AG08396 (cell line): Measurements from ENCODE around the gene SH3PXD2B.
"Not testable (repeated sequence)": the region's sequence is repeated elsewhere in the genome, so short reads cannot be mapped to it uniquely, and the experiment has no call there.

ENCODE experiments used
- DNase-seq: peaks from one replicate; pipeline ENCODE4 v3.0.0; 2012; ENCODE audit warnings: low spot score, mixed read lengths

SH3PXD2B gene

DNA sequence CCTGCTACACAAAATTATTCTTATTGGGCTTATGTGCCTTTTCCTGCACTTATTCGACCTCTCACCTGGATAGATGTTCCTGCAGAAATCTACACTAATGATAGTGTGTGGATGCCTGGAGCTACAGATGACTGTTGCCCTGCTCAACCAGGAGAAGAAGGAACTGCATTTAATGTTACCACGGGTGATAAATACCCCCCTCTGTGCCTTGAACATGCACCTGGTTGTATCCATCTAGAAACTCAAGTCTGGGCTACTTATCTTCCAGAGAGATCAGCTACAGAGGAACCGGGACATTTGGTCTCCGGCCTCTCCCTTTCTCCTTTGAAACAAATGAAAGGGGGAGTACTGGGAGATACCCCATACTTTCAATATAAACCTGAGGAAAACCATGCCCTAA lies 54.5 kb downstream of the SH3PXD2B start:
- DNase-seq: no peak

DNA sequence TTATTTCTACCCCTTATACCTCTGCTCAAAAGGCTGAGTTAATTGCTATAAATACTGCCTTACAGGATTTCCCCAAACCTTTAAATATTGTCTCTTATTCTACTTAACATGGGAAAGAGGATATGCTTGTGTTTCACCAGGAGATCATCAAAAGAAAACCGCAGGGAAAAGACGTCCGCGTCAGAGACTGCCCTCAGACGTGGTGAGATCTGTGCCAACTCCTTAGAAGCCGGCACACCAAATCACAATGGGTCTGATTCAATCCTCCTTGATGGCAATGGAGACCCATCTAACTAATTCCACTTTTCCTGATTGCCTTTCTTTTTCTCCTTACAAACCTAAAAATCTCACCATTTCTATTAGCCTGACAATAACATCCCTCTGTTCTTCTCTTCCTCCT lies 55.0 kb downstream of the SH3PXD2B start:
- DNase-seq: no peak

DNA sequence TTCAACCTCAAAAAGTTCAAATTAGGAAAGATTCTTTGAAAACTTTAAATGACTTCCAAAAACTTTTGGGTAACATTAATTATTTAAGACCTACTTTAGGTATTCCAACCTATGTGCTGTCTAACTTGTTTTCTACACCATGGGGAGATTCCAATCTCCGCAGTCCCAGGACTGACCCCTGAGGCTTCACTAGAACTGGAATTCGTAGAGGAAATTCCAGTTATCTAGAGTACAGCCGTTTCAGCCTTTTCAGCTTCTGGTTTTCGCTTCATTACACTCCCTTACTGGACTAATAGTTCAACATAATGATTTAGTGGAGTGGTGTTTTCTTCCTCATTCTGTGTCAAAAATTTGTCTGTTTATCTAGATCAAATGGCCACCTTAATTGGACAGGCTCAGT lies 55.7 kb downstream of the SH3PXD2B start:
- not testable (repeated sequence) for DNase-seq

DNA sequence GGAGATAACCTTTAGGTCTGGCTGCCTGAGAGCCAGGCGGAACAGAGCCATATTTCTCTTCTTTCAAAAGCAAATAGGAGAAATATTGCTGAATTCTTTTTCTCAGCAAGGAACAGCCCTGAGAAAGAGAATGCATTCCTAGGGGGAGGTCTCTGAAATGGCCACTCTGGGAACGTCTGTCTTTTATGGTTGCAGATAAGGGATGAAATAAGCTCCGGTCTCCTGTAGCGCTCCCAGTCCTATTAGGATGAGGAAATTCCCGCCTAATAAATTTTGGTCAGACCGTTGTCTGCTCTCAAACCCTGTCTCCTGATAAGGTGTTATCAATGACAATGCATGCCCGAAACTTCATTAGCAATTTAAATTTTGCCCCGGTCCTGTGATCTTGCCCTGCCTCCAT lies 57.3 kb downstream of the SH3PXD2B start:
- DNase-seq: not testable (repeated sequence)

DNA sequence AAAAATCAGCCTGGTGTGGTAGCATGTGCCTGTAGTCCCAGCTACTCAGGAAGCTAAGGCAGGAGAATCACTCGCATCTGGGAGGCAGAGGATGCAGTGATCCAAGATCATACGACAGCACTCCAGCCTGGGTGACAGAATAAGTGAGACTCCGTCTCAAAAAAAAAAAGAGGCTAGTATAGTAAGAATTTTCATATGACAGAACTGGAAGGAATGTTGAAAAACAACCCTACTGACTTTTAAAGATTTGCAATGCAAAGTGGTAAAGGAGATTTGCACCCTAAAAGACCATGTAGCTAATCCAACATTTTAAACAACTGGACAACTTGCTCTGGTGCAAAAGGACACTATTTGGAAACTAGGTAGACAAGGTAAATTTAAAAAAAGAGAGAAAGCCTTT lies 58.1 kb downstream of the SH3PXD2B start:
- DNase-seq: no peak

DNA sequence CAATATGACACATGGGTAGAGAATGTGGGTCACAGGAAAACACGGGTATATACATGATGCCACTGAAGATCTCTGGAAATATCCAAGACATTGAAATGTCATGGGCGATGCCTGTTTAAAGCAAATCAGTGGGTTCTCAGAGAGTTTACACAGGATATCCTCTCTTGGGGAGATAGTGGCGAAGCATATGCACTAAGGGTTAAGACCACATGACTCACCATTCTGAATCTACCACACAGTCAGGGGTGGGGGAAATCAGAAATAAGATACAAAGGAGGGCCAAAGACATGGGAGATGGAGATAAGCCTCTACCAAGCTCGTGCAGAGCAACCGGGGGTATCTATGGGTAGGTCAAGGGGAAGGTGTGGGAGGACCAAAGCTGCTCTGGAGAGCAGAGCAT lies 58.8 kb downstream of the SH3PXD2B start:
- no peak for DNase-seq

DNA sequence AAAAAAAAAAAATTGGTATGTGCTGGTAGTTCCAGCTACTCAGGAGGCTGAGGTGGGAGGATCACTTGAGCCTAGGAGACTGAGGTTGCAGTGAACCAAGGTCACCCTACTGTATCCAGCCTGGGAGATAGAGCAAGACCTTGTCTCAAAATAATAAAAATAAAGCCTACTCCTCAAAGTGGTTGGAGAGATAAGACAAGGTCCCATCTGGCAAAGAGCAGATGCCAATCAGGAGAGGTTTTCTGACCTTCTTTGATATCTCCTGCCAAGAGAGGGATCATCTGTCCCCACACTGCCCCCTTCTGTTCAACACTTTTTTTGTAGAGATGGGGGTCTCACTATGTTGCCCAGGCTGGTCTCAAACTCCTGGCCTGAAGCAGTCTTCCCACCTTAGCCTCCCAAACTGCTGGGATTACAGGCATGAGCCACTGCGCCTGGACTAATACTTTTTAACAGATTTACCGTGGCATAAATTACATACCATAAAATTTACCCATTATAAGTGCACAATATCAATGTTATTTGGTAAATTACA lies 64.7 kb downstream of the SH3PXD2B start:
- DNase-seq: no peak

DNA sequence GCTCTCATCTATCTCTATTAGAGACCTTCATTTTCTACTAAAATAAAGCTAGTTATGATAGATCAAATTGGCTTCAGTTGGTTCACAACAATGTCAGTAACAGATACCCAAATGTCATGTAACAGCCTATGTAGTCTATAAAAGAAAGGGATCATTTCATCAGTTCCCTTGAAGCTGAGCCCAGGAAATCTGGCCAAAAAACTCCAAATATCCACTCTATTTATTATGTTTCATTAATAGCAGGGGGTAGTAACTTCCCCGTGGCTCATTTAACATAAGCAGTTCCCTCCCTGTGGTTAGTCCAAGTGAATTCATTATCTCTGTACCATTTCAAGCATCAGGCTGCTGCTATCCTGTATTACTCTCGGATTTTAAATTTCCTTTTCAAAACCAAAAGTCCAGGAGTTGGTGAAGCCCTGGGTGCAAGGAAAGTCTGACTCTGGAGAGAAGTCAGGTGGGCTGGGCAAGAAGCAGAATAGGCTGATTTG lies 66.0 kb downstream of the SH3PXD2B start:
- DNase-seq: no peak

DNA sequence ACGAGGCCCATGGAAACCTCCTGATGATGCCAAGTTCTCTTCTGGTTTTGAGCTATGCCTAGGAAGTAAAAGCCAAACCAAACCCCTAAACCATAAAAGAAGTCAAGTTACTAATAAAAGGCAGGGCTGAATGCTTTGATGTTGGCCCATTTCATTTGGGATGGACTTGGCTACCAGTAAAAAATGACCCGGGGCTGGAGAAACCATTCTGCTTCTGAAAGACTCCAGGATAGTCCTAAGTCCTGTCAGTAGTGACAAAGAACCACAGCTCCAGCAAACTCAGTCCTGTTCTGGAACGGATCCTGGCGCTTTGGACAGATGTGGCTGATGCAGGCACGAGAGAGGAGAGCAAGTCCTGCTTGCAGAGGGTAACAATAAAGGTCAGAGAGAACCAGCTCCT lies 68.6 kb downstream of the SH3PXD2B start:
- no peak for DNase-seq

DNA sequence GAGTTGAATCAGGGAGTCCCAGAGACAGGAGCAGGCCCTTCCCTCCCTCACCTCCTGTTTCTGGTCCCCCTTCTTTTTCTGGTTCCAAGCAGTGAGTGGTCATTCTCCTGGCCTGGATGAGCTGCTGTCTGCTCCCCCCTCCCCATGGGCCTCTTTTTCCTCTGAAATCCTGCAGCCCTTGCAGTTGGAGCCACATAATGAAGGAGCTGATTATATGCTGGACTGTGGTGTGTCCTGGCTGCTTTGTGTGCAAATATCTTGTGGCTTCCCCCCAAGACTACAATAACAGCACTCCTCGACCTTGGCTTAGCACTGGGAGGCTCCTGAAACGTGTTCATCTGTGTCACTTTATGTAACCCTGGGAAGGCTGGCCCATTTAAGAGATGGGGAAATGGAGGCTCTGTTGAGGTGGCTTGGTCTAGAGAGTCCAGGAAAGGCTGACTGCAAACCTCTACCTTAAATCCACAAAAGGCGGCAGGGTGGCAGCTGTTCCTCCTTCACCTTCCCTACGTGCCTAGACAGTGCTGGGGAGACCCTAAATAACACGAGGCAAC lies 69.2 kb downstream of the SH3PXD2B start:
- DNase-seq: no peak

DNA sequence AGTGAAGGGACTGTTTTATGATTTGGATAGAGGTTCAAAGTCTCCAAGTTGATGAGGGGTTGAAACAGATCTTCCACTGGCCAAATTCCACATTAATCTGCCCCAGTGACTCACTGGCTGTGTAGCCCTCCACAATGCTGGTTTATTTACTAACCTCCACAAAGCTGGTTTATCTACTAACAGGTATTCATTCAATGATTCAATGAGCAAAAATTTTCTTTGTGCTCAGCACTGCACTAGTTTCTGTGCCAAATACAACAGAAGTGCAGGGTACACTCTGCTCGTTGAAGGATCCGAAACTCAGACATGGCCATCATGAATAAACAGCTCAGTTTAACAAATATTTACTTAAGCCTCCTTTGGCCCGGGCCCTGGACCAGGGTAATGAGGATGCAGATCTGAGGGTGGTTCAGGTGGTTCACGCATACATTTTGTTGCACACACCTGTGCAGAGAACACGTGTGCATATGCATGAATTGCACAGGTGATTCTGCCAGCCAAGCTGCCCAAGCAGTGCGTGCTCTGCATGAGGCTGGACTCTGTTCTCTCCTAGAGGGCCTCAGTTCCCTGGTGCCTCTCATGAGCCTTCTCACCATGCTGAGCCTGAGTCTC lies 71.0 kb downstream of the SH3PXD2B start:
- DNase-seq: peak; percentile 24

DNA sequence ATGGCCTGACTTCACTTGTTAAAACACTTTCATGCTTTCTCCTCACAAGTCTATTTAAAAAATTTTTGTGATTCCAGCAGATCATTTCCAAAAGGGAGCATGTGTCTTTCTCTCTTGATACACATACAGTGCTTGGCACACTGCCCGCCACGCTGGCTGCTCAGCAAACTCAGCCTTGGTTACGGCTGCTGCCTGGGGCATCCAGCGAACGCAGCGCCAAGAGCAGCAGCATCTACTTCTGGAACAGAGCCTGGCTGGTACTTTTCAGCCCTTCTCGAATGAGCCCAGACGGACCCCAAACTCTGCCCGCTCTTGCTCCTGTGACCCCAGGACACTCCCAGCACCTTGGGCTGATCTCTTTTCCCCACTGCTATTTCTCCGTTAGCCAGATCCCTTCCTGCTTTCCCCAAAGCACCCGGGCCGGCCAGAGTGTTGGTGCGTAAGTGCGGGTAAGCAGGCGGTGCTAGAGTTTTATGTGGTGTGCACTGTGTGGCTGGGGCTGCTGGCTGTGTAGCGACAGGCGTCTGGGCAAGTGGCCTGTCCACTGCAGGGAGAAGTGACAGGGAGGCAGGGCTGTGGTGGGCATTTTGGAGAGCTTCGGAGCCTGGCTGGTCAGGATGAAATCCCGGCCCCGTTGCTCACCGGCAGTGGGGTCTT lies 73.2 kb downstream of the SH3PXD2B start:
- peak; percentile 62 for DNase-seq

DNA sequence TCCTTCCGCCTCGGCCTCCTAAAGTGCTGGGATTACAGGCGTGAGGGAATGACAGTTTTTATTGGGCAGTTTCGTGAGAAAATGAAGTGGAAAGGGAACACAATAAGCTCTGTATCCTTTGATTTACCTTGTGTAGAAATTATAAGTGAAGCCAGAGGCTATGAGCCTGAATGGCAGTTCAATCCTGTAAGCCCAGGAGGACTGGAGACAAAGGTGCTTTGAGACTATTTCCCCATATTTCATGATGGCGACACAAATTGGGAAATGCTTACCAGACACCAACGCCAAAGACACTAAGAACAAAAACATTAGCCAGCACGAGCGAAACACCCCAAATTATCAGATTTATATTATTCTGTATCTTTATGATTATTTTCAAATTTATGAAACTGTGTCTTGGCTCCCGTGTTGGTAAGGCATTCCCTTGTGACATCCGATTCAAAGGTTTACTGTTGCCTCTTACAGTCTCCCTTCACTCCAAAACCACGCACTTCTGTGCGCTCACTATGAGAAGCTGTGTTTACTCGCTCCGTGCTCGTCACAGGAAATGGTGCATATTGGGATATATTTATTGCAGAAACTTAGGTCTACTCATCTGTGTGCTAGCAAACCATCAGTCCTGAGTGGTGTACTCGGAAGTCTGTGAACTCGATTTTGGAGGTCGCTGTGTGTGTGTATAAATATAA lies 73.9 kb downstream of the SH3PXD2B start:
- no peak for DNase-seq

DNA sequence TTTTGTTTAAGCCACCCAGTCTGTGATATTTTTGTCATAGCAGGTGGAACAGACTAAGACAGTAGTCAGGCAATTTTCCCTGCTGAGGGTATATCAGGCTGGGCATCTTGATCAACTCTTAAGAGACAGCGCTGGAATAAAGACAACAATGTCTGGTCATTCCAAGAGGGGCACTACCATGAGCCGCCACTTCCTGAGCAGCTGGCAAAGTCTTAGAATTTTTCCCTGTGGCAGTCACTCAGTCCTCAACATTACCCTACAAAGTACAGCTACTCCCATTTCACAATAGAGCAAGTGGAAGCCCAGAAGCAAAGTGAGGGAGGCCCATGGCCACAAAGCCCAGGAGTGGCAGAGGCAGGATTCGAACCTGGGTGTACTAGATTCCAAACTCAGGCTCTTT lies 74.8 kb downstream of the SH3PXD2B start:
- no peak for DNase-seq

DNA sequence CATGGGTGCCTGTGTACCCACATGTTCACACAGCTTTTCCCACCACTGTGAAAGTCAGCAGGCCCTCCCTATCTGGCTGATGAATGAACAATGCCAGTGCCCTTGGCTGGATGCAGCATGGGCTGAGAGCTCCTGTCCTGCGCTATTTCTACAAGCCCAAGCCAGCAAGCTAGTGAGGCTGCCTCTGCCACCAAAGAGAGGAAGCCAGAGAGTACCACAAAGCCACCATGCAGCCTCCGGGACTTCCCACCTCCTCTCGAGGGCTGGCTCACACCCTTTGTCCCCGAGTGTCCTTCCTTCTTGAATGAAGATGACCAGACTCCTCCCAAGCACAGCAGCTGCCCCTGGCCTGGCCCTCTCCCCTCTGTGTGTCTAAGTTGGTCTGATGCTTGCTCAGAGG lies 76.5 kb downstream of the SH3PXD2B start:
- no peak for DNase-seq

DNA sequence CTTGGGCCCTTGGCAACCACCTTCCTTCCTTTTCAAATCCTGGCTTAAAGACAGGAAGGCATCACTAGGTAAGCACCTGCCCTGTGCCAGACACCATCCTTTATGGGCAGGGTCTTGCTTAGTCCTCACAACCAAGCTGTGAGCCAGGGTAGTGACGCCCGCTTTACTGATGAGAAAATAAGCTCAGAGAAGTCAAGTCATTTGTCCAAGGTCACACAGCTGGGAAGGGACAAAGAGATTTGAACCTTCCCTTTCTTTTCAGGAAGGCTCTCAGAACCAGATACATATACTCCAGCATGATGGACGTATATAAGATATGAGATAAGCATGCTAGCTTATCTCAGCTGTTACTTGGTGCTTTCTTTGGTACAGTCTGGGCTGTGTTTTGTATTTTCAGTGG lies 76.9 kb downstream of the SH3PXD2B start:
- DNase-seq: no peak

DNA sequence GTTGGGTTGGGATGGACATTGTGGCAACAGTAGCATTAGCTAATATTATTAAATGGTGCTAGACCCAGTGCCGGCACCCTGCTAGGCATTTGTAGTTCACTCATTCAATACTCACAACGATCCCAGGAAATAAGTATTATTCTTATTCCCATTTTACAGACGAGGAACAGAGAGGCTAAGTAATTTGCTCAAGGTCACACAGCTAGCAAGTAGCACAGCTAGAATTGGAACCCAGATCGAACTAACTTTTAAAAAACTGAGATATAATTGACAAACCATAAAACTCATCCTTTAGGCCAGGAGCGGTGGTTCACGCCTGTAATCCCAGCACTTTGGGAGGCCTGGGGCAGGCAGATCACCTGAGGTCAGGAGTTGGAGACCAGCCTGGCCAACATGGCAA lies 79.5 kb downstream of the SH3PXD2B start:
- no peak for DNase-seq

DNA sequence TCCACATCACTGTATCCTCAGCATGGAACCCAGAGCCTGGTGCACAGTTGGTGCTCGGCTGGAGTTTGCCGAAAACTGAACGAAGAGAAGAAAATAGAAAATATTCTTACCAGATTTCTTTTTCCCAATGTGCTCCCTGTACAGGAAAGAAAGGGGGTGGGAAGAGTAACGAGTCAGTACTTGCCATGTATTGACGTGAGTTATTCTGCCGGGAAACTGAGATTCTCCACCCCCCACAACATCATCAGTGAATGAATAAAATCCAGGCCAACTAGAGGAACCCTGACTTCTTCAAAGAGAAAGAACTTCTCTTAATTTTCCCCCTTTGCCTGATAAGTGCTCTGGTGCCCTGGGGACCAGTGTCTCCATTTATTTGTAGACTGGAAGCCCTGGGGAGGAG lies 80.6 kb downstream of the SH3PXD2B start:
- DNase-seq: no peak

DNA sequence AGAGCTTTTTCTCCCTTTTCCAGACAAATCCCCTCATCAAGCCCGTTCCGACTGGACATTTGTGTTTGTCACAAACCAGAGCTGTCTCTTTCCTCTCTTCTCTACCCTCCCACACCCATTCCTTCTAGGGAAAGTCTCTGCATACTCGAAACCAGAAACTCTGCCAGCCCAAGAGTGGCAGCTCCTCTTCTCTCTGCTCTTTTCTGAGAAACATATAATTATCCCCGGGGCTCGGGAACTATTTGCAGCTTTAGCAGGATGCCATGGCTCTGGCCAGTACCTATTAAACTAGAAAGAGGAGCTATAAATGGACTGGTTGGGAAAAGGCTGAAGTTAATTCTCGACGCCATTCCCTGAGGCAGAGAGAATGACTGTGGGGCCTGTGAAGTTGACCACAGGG lies 82.6 kb downstream of the SH3PXD2B start:
- no peak for DNase-seq

DNA sequence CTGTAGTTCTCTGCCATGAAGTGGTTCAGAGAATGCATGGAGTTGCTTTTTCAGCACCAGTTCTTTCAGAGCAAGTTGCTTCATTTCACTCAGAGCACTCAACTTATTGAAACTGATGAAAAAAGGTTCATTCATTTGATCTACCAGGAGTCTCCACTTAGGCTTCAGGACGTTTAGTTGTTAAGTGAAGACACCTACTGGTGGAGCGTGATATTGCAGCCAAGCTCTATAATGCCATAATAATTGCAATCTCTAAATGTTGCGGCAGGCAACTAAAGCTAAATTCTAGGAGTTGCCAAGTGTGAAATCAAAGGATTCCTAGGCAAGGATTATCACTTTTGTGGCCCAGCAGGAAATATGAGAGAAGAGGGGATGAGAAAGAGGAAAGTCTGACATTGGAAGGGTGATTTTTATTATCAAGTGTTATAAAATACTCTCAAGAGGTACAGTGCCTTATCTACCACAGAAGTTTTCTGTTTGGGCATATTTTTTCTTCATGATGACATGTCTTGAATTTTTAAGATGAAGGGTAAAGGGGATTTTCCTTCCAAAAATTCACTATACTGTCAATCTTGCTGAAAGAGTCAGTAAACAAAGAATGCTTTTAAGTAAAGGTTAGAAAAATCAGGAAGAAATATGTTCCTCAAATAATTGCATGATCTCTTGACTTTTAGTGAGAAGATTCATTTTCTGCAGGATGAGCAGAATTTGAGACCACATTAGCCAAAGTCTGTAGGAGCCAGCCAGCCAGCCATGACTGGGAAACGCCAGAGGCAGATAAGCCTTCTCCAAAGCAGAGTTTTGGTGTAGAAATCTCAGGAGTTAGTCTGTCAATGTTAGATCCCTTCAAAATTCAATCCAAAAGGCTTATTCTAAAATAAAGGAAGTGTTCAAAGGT lies 83.4 kb downstream of the SH3PXD2B start:
- DNase-seq: peak; percentile 31

DNA sequence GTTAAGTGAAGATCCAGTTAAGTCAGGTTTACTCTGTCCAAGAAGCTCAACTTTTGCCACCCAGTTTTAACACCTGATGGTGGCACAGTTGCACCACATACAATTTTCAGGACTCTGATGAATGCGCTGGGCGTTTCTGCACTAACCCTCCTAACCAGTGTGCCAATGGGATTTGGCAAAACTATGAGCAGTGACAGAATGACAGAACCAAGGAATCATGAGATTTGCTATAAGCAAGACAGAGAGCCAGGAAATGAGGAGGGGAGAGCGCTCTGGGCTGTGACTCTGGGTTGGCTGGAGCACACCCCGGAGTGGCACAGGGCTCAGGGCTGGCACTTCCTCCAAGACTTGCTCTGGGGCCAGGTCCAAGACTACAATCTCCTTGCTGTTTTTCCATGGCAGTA lies 84.1 kb downstream of the SH3PXD2B start:
- no peak for DNase-seq

DNA sequence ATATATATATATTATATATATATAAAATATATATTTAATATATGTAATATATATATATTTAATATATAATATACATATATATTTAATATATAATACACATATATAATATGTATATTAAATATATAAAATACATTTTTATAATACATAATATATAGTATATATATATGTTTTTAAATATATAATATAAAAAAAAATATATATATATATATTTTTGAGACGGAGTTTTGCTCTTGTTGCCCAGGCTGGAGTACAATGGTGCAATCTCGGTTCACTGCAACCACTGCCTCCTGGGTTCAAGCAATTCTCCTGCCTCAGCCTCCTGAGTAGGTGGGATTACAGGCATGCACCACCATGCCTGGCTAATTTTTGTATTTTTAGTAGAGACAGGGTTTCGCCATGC lies 85.6 kb downstream of the SH3PXD2B start:
- DNase-seq: not testable (repeated sequence)
